NCI-H2107 treated with DMSO at 0.1 percent for 48 hours (cell line): ENCODE results near the gene NPEPL1.

Experiments used
- DNase-seq: peaks from one replicate; lab custom pipeline; 2025; ENCODE audit not compliant: unreplicated experiment; lab: John Stamatoyannopoulos, UW

The NPEPL1 gene

GRCh38 chr20:58682656-58683531 lies 9.7 kb upstream of the NPEPL1 start:
- no peak for DNase-seq

DNA sequence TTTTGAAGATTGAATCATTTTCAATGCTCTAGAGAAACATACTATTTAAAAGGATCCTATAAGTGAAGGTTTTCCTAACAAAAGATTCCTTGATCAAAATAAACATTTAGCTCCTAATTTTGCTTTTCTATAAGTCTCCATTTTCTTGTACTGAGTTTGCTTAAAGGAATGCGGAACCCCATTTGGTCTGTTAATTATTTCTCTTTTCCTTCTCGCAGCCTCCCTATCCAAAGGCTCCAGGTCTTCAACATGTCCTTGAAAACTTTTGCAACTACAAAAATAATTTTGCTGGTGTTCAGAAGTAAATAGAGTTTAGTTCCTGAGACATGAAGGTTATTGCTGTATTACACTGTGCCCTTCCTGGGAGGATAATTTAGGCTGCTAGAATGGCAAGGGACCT lies 8.3 kb upstream of the NPEPL1 start:
- DNase-seq = no peak

GRCh38 chr20:58685988-58686387 lies 6.6 kb upstream of the NPEPL1 start:
- no peak for DNase-seq

DNA sequence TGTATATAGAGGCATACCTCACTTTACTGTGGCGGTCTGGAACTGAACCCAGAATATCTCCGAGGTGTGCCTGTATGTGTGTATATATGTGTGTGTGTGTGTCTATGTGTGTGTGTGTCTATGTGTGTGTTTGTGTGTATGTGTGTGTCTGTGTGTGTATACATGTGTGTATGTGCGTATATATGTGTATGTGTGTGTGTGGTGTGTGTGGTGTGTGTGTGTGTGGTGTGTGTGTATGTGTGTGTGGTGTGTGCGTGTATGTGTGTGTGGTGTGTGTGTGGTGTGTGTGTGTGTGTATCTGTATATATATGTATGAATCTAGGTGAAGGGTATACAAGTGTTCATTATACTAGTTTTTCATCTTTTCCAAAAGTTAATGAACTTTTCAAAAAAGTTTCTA lies 4.2 kb upstream of the NPEPL1 start:
- DNase-seq = no peak

DNA sequence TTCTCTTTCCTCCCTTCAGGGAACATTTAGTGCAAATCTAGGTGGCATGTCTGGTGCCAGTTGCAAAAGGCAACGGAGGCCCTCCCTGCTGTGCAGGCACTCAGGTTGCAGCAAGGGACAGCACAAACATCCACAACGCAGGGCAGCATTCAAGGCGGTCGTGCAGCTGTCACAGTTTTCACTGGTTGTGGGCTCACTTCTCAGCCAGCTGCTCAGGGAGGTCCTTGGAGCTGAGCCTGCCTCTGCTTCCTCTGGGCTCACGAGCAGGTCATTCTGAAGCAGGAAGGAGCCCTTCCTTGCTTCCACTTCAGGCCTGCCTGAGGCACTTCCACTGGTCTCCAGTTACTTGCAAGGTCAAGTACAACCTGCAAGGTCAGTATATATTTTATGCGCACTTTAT lies 3.8 kb upstream of the NPEPL1 start:
- DNase-seq = peak; percentile 55

DNA sequence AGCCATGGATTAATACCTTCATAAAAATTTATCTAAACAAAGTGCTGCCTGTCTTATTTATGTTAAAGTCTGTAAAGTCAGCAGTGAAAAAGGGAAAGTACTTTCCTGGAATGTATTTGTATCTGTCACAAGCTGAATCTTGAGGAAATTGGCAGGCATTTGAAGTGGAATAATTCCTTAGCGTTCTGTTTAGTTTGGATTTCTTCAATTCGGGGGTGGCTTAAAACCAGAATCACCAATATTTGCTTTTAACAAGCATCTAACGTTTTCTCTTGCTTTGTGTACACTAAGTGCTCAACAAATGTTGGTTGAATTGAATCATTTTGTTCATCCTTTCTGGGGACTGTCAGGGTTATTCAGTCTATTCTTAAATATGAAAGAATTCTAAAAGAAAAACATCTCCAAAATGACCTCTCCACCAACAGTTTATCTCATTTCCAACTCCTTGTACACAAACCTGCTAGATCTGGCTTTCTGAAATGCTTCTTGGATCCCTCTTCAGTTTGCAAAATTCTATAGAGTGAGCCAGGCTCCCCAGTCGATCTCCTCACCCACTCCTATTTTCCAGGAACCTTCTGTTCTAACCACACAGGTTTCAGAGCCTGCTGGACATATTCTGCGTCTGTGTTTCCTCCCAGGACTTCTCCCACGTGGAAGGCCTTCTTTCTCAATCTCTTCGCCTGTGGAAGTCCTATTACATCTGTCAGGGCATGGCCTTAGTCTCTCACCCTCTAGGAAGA lies 2.0 kb upstream of the NPEPL1 start:
- DNase-seq = no peak

DNA sequence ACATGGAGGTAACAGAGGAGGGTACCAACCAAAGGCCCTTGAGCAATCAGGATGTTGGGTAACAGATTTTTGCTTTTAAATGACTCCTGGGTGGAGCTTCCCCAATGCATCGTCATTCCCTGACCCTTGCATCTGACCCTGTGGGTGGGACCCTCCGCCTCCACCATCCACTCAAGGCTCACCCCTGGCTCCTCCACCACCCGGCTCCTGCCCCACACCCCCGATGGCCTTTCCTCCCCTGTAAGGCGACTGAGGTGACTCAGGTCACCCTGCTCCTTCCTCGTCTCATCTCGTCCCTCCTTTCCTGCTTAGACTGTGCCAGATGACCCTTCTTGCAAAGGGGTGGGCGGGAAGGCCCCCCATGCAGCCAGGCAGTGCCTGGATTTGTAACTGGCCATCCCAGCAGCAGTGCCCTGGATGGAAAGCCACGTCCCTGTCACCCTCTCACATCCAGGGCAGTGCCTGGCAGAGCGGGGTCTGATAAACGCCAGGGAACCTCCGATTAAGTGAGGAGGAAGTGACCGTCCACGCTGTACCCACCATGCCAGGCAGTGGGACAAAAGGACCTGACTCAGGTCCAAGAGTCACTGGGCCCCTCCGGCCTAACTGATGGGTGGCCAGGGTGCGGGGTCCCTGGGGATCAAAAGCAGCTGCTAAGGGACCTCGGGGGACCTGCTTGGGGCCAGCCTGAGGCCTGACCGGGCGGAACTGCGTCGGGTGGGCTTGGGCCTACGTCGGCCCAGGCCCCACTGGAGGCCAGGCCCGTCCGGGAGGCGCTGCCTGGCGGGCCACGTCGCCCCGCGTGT lies 624 bp upstream of the NPEPL1 start:
- DNase-seq = no peak

DNA sequence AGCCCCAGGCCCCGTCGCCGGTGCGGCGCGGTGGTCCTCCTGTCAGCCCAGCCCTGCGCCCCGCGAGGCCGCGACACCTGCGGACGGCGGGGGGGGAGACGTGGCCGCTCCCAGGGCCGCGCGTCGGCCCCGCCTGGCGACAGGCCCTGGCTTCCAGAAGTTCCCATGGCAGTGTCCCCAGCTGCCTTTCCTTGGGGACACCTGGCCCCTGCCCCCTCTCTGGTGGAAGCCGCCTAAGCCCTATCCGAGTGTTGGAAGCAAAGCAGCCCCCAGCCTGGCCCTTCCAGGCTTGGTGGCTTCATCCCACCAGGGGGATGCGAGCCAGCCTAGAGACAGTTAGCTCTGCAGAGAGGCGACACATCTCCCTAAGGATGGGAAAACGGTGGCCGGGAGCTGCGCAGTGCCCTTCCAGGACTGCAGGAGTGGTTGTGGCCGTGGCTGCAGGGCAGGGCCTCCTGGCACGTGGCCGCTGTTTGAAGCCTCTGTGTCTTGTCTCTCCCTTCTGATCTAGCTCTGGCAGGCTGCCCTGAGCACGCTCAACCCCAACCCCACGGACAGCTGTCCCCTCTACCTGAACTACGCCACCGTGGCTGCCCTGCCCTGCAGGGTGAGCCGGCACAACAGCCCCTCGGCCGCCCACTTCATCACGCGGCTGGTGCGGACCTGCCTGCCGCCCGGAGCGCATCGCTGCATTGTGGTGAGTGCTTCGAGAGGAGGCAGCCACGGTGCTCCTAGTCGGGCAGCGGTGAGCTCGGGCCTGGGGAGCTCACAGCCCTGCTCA lies 816 bp downstream of the NPEPL1 start:
- DNase-seq = no peak

DNA sequence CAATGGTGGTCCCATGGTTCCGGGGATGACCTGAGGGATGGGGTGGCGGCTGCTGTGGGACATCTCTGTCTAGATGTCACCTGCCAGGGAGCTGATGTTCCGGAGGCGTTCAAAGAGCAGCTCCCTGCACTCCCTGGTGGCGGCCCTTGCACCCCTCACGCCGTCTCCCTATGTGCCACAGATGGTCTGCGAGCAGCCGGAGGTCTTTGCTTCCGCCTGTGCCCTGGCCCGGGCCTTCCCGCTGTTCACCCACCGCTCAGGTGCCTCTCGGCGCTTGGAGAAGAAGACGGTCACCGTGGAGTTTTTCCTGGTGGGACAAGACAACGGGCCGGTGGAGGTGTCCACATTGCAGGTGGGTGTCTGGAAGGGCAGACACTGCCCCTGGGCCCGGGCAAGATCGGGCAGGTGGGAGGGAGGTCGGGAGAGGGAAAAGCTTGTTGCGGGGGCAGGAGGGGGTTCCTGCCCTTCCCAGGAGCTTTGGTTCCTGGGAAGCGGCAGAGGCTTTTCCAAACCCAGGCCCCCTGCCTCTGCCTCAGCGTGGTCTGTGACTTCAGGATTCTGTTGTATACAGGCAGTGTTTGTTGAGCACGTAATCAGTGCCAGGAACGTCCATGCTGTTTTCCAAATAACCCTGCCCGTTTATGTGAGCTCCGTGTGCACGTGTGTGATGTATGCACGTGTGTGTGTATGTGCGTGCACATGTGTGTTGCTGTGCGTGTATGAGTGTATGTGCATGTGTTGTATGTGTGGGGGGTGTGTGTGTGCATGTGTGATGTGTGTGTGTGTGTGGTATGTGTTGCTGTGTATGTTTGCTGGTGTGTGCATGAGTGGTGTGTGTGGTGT lies 1.9 kb downstream of the NPEPL1 start:
- no peak for DNase-seq

DNA sequence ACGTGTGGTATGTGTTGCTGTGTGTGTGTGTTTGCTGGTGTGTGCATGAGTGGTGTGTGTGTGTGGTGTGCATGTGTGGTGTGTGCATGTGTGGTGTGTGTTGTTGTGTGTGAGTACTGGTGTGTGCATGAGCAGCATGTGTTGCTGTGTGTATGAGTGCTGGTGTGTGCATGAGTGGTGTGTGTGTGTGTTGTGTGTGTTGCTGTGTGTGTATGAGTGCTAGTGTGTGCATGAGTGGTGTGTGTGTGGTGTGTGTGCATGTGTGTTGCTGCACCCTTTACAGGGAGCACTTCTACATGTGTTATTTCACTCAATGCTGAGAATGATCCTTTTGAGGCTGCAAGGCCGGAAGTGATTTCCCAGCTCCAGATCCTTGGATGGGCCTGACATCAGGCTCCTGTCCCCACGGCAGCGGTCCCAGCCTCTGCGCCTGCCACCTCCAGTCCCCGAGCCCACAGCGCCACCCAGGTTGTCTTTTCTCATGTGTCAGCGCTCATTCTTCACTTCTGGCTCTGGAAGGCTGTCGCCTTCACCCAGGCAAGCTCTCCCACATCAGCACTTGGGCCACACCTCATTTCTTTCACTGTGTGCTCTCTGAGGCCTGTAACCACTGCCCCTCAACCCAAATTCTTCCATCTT lies 2.6 kb downstream of the NPEPL1 start:
- no peak for DNase-seq

DNA sequence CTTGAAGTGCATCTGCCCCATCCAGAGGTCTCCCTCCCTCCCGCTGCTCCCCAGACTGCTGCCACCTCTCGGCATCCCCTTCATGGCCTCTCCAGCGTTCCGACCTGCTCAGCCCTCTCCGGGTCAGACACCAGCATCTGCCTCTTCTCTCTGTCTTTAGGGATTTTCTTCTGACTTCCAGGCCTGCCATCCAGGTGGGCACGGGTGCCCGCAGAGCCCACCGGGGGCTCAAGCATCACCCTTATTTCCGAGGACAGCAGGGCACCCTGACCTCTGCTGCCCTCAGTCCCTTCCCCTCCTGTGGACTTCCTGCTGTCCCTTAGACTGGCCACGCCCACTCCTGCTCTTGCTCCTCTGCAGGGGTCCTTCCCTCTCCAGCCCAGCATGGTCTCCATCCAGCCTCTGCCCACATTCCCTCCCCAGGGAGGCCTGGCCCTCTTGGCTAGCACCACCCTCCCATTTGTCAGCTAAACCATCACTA lies 3.3 kb downstream of the NPEPL1 start:
- no peak for DNase-seq

DNA sequence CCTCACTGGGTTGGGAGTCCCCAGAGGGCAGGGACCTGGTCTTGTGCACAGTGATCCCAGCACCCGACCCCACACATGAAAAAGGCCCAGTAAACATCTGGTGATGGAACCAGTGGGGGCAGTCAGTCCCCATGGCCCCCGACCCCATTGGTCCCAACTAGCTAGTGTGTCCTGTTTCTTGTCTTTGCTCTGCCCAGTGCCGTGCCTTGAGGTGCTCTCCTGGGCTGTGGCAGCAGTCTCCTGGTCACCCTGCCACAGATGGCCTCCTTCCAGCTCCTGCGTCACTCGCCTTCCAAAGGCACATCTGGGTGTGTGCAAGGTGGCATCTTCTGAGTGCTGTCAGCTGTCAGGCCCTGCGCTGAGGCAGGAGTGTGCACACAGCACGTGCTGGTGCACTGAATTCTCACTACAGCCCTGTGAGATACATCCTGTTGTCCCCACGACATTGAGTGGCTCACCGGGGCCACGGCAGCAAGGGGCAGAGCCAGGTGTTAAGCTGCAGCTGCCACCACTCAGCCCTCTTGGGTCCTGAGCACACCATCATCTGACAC lies 3.9 kb downstream of the NPEPL1 start:
- no peak for DNase-seq

GRCh38 chr20:58697201-58697866 lies 4.7 kb downstream of the NPEPL1 start:
- DNase-seq = no peak

GRCh38 chr20:58697867-58698703 lies 5.5 kb downstream of the NPEPL1 start:
- no peak for DNase-seq

DNA sequence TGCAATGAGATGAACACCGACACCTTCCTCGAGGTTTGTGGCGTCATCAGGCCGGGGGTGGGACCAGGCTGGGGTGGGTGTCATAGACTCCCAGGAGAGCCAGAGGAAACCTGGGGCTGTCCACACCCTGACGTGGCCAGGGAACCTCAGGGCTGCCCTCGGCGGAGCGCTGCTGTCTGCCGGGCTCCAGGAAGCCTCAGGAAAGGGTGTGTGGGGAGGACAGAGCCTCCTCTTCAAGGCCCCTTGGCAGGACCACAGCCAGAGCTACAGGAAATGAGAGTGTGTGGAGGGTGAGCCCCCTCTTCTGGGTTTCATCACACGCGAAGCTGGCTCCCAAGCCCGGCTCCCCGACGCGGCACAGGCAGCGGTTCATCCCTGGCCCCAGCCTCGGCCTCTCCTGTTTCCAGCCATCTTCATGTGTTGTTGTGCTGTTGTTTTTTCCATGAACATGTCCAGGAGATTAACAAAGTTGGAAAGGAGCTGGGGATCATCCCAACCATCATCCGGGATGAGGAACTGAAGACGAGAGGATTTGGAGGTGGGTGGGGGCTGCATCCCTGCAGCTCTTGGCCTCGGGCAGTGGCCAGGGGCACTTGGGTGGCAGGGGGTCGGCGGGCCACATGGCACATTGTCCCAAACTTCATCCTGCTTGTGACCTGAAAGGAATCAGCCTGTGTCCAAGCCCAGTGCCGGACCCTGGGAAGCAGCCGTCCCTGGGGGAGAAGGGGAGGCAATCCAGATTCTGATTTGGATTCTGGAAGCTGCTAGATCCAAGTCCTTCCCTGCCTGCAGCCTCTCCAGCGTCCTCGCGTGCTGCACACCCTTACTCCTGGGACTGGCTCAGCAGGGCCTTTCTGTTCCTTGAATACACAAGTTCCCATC lies 6.4 kb downstream of the NPEPL1 start:
- DNase-seq = no peak

- DNase-seq = no peak
Measured at GRCh38 chr20:58699623-58700107, 7.1 kb downstream of the NPEPL1 start.
